Thyroid gland (tissue), 4 donors: ENCODE results near the gene ZNF775. TPM values are rescaled to one million over a fixed set of nuclear protein-coding genes. Genes with fewer than 3 reads are reported as not detected.

Source experiments
- DNase-seq, 2 donors: peaks; one replicate each; pipeline ENCODE4 v3.0.0-alpha.2; 2019
- H3K27ac ChIP-seq, 3 donors: fragments of 200-600 bp; sonication (generic); 1 replicate in 2 of 3; 2 replicates in 1 of 3; pipeline ENCODE4 v1.5.1; 2016 to 2019; ENCODE audit warnings: mild to moderate bottlenecking in 1 of 3, moderate library complexity in 1 of 3
- H3K27me3 ChIP-seq: fragments of 200-600 bp; sonication (generic); one replicate; pipeline ENCODE4 v1.5.1; 2019
- H3K36me3 ChIP-seq, 2 donors: fragments of 200-600 bp; sonication (generic); one replicate each; pipeline ENCODE4 v1.5.1; 2016 to 2019
- H3K4me1 ChIP-seq, 2 donors: fragments of 200-600 bp; sonication (generic); one replicate each; pipeline ENCODE4 v1.5.1; 2017 to 2019
- H3K4me3 ChIP-seq, 3 donors: fragments of 200-600 bp; sonication (generic); replicated peaks in 1 of 3; 1 replicate in 2 of 3; 2 replicates in 1 of 3; pipeline ENCODE4 v1.5.1; 2016; ENCODE audit warnings: mild to moderate bottlenecking in 1 of 3
- H3K9me3 ChIP-seq: fragments of 200-600 bp; sonication (generic); one replicate; pipeline ENCODE4 v1.5.1; 2017
- POLR2A ChIP-seq, 2 donors: fragments of 450-650 bp; IDR thresholded peaks; one replicate each; pipeline ENCODE4 v1.6.1; 2017; ENCODE audit warnings: antibody characterized with exemption in 2 of 2, mild to moderate bottlenecking in 2 of 2, moderate library complexity in 1 of 2
- WGBS, 2 donors: methylation state at CpG; one replicate each; pipeline ENCODE4 v1.1.5; 2017; 5-methylcytosine and 5-hydroxymethylcytosine counted together
- intact Hi-C: fragments of 100-400 bp; cut with DNase I; formaldehyde crosslinking; loops from one replicate; pipeline ENCODE4 v1.15.1; 2023
- total RNA-seq, 4 donors: library from RNA; depleted of rRNA; stranded (reverse); fragments of >200 nt; gene quantifications; one replicate each; pipeline ENCODE4 v1.2.3, GENCODE V29; 2016
- TF ChIP-seq, protein P1 (sequence below), 6 experiments: fragments of 200-600 bp in 3 of 6; fragments of 450-650 bp in 3 of 6; sonication (generic) in 3 of 6; IDR thresholded peaks; one replicate each; pipeline ENCODE4 v1.5.1; 2016 to 2019; ENCODE audit warnings: antibody characterized with exemption in 6 of 6, mild to moderate bottlenecking in 2 of 6, inconsistent platforms in 1 of 6, moderate library complexity in 1 of 6

ZNF775 gene
- total RNA-seq, 4 donors from 2014 or later = 4.3 to 7.5 (median 6.3) TPM

DNA sequence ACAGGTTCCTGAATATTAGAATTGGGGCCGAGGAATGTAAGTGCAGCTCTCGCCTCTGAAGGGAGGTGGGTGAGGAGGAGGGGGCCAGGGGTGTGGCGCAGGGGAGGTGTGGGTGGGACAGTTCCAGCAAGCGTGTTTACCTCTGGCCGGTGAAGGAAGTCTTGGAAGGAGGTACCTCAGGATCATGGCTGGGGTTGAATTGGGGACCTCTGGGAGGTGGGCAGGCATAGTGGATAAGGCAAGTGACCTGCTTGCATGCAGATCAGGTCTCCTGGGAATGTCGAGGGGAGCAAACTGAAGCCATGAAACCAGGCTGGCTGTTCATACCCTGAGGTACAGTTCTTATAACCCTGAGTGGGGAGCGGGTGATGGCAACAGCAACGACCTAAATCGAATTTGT, 2.0 kb downstream of the ZNF775 start:
- no peak overlapping the region for H3K4me3 ChIP-seq
- intact Hi-C loops = no loop called here
- 83 to 84% methylated on average over 9 of the region's 9 CpGs for WGBS, 2 donors
- peaks cover 0 to 14% of the 10 kb centered on the region in 2 donors for H3K4me1 ChIP-seq
- no peaks in the 10 kb centered on the region for H3K36me3 ChIP-seq
- DNase-seq = no peak
- H3K9me3 ChIP-seq = no peaks in the 10 kb centered on the region
- H3K27ac ChIP-seq = no peak overlapping the region
- H3K27me3 ChIP-seq = no peaks in the 10 kb centered on the region
- no peak for TF ChIP-seq POLR2A (IDR thresholded peaks at IDR 0.05)
- TF ChIP-seq, protein P1, sequence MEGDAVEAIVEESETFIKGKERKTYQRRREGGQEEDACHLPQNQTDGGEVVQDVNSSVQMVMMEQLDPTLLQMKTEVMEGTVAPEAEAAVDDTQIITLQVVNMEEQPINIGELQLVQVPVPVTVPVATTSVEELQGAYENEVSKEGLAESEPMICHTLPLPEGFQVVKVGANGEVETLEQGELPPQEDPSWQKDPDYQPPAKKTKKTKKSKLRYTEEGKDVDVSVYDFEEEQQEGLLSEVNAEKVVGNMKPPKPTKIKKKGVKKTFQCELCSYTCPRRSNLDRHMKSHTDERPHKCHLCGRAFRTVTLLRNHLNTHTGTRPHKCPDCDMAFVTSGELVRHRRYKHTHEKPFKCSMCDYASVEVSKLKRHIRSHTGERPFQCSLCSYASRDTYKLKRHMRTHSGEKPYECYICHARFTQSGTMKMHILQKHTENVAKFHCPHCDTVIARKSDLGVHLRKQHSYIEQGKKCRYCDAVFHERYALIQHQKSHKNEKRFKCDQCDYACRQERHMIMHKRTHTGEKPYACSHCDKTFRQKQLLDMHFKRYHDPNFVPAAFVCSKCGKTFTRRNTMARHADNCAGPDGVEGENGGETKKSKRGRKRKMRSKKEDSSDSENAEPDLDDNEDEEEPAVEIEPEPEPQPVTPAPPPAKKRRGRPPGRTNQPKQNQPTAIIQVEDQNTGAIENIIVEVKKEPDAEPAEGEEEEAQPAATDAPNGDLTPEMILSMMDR (IDR thresholded peaks at IDR 0.05) = no peak

DNA sequence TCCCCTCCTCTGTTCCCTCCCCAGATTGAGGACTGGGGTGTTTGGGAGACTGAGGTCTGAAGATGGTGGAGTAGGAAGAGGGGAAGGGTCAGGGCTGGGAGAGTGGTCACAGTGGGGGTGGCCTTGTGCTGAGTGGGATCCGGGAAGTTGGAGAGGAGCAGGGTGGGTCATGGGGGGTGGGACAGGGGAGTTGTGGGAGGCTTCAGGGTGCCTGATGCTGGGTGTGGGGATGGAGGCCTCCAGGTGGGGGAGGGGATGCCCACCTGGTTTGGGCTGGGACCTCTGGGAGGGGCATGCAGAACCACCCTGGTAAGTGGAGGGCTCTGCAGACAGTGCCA, 2.6 kb downstream of the ZNF775 start:
- Histone ChIP-seq H3K9me3 (no peaks in the 10 kb centered on the region), H3K4me3 (no peak overlapping the region), H3K27me3 (no peaks in the 10 kb centered on the region), H3K36me3 (no peaks in the 10 kb centered on the region), H3K27ac (no peak overlapping the region), H3K4me1 (peaks cover 0 to 14% of the 10 kb centered on the region in 2 donors)
- no peak for DNase-seq
- 93% methylated on average over 1 of the region's 1 CpG for WGBS, 2 donors
- intact Hi-C loops = no loop called here
- no peak for TF ChIP-seq POLR2A (IDR thresholded peaks at IDR 0.05)
- TF ChIP-seq, protein P1 (IDR thresholded peaks at IDR 0.05) = no peak

DNA sequence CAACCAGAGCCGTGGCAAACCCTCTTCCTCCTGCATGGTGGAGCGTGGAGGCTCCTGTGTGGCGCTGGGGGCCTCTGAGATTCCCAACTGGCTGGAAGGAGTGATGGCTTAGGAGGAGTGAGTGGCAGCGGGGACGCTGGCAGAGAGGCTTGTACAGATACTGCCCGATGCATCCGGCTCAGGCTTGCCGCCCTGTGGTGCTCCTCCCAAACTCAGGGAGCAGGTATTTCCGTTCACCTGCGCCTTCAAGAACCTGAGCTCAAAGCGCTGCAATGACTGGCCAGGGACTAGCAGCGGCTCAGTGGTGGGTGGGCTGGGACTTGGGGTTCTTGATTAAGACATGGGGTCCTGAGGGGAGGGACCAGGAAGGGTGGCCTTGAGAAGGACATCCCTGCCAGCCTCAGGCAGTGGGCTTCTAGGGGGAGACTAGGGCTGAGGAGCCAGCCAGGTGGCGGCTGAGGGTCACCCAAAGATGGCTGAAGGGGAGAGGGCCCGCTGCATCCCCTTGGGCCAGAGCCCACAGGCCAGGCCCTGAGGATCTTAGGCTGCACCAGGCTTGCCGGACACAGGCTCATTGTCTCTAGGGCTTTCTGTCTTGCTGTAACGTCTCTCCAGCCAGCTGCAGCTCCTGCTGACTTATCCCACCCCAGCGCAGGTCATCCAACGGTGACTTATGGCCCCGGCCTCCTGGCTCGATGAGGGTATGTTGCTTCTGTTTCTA, 3.2 kb downstream of the ZNF775 start:
- H3K4me3 ChIP-seq = no peak overlapping the region
- no peaks in the 10 kb centered on the region for H3K36me3 ChIP-seq
- WGBS, 2 donors = 80 to 92% methylated on average over 16 to 18 of the region's 20 CpGs
- peaks cover 0 to 14% of the 10 kb centered on the region in 2 donors for H3K4me1 ChIP-seq
- TF ChIP-seq POLR2A (IDR thresholded peaks at IDR 0.05) = no peak
- TF ChIP-seq, protein P1 (IDR thresholded peaks at IDR 0.05) = no peak
- H3K9me3 ChIP-seq = no peaks in the 10 kb centered on the region
- no peak overlapping the region for H3K27ac ChIP-seq
- DNase-seq = no peak
- H3K27me3 ChIP-seq = no peaks in the 10 kb centered on the region
- intact Hi-C loops = no loop called here

DNA sequence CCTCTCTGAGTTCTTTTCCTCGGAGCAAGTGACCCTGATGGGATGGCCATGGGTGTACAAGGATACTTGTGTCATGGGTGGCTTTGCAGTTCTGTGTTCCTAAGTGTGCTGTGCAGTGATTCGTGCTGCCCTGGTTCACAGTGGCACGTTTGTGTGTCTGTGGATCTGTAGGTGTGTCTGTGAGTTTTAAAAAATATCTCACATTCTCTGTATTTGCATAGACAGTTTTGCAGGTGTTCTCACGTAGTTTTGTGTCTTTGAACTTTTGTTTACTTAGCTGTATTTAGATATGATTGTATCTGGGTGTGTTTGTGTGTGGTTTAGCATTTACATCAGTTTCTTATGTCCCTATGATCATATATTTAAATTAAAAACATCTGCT, 3.7 kb downstream of the ZNF775 start:
- H3K36me3 ChIP-seq = no peaks in the 10 kb centered on the region
- peaks cover 0 to 13% of the 10 kb centered on the region in 2 donors for H3K4me1 ChIP-seq
- intact Hi-C loops = no loop called here
- 69 to 72% methylated on average over 4 of the region's 4 CpGs for WGBS, 2 donors
- TF ChIP-seq, protein P1 (IDR thresholded peaks at IDR 0.05) = no peak
- TF ChIP-seq POLR2A (IDR thresholded peaks at IDR 0.05) = no peak
- DNase-seq = no peak
- no peak overlapping the region for H3K4me3 ChIP-seq
- H3K27ac ChIP-seq = no peak overlapping the region
- H3K9me3 ChIP-seq = no peaks in the 10 kb centered on the region
- no peaks in the 10 kb centered on the region for H3K27me3 ChIP-seq

DNA sequence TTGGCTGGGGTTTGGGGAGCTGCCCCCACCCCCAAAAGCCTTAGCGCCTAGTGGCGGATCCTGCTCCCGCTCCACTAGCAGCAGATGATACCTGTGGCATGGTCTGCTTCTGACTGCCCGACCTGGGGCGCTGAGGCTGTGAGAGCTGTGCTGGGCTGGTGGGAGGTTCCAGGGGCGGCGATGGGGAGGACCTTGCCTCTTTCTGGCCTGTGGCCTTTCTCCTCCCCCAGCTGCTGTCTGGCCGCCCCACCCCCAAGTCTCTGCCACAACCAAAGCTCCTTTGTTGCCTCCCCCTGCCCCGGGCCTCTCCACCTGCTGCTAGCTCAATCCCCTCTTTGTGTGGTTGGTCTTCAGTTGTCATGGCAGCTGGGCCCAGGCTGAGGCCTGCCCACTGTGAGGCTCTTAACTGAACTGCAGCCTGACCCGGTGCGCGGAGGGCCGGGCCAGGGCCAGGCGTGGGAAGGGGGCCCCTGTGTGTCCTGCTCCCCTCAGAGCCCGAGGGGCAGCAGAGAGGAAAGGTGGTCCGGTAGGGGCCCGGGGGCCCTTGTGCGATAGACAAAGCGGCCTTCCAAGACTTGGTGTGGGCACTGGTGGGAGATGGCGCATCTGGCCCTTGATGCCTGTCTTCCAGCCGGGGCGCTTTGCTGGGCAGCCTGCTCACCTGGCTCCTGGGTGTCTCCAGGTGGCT, 4.7 kb downstream of the ZNF775 start:
- TF ChIP-seq, protein P1 (IDR thresholded peaks at IDR 0.05) = no peak
- TF ChIP-seq POLR2A (IDR thresholded peaks at IDR 0.05) = no peak
- H3K27me3 ChIP-seq = no peaks in the 10 kb centered on the region
- no peaks in the 10 kb centered on the region for H3K9me3 ChIP-seq
- 75 to 81% methylated on average over 16 to 19 of the region's 22 CpGs for whole genome bisulfite sequencing, 2 donors
- H3K27ac ChIP-seq = no peak overlapping the region
- peaks cover 0 to 6% of the 10 kb centered on the region in 2 donors for H3K4me1 ChIP-seq
- no peak overlapping the region for H3K4me3 ChIP-seq
- intact Hi-C loops = no loop called here
- H3K36me3 ChIP-seq = no peaks in the 10 kb centered on the region
- DNase-seq = no peak
